Endothelial cell of hepatic sinusoid (primary cell): ENCODE results near the gene TSSC4.

ENCODE experiments used
- in situ Hi-C: cut with HindIII; loops from 2 replicates; pipeline ENCODE4 v1.10.0; 2017; ENCODE audit warnings: low sequenced_read_pairs

Gene TSSC4

DNA sequence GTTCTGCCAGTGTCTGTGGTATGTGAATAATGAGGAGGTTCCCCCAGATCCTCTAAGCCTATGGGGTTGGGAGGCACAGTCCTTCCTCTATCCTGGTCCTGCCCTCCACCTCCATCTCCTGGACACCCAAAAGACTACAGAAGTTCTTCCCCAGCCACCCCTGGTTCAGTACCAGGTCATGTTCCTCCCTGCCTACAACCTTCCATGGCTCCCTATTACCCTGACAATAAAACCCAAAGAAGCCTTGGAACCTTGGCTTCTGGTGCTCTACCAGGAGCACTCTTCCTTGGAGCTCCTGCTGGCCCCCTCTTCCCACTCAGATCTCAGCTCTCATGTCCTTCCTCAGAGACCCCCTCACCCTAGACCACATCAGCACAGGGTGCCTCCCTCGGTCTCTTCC is 30.8 kb downstream of the TSSC4 start:
- in situ Hi-C loops: loop anchor here (10.0 kb wide), 2 partner anchors 73 to 247 kb away; no protein-coding TSS in a partner anchor

DNA sequence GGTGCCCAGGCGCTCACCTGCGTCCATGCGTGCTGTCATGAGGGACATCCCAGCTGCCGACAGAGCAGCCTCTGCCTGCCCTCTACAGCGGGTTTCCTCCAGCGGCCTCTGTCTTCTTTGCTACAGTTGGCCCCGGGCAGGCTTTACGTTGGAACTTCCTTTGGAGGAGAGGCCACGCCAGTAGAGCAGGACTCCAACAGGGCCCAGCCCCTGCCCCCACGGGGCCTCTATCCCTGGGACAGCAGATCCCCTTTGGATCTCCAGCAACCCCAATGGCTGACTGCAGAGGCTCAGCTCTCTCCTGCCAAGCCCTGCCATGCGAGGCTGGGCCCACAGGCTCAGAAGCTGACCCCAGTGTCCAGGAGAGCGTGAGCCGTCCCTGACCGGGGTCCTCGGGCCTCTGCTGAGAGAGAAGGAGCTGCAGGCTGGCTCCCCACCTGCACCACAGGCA is 31.6 kb downstream of the TSSC4 start:
- in situ Hi-C loops: loop anchor here (10.0 kb wide), 2 partner anchors 73 to 247 kb away; no protein-coding TSS in a partner anchor

DNA sequence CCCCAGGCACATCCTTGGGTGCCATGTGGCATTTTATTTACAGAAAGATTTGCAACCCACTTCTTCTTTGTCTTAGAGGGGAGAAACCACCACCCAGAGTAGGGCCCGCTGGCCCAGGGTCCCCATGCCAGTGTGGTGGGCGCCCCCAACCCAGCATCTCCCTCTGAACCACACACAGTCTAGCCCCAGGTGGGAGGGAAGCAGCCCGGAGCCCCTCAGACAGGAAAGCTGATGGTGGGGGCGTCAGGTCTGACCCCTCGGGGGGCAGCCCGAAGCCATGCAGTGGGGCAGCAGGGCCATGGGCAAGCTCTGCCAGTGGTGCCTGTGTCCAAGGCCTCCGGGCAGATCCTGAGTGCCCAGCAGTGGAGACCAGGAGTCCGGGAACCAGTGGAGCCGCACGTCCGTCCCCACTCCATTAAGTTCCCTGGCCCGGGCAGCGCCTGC is 32.1 kb downstream of the TSSC4 start:
- in situ Hi-C loops: loop anchor here (10.0 kb wide), 2 partner anchors 72 to 248 kb away; no protein-coding TSS in a partner anchor

- in situ Hi-C loops: loop anchor here (10.0 kb wide), 2 partner anchors 71 to 249 kb away; no protein-coding TSS in a partner anchor
Measured at GRCh38 chr11:2433106-2433925, 32.8 kb downstream of the TSSC4 start.

DNA sequence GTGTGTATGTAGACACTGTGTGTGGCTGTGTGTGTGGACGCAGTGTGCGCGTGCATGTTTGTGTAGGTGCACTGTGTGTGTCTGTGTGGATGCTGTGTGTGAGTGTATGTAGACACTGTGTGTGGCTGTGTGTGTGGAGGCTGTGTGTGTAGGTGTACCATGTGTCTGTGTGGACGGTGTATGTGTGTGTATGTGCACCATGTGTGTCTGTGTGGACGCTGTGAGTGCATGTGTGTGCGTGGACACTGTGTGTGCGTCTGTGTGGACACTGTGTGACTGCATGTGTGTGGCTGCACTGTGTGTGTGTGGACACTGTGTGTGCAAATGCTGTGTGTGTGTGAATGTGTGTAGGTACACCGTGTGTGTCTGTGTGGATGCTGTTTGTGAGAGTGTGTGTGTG is 33.5 kb downstream of the TSSC4 start:
- in situ Hi-C loops: loop anchor here (10.0 kb wide), 2 partner anchors 71 to 249 kb away; no protein-coding TSS in a partner anchor

DNA sequence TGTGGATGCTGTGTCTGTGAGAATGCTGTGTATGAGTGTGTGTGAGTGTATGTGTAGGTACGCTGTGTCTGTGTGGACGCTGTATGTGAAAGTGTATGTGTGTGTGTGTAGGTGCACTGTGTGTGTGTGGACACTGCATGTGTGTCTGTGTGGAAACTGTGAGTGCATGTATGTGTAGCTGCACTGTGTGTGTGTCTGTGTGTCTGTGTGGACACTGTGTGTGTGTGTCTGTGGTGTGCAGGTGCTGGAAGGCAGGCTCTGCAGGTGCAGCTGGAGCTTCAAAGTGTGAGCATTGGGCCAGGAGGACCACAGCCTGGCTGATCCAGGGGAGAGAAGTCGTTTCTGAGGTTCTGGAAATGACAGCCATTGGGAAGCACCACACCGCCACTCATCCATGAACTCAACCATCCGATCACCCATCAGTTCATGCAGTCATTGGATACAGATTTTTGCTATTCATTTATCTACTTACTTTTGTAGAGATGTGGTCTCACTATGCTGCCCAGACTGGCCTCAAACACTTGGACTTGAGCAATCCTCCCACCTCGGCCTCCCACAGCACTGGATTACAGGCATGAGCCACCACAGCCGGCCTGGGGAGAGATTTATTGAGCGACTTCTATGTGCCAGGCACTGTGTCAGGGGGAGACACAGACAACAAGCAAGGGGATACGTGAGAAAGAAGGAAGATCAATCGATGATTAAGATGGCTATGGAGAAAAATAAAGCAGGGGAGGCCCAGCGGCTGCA is 34.1 kb downstream of the TSSC4 start:
- in situ Hi-C loops: loop anchor here (5.0 to 10.0 kb wide), 3 partner anchors 70 to 250 kb away; no protein-coding TSS in a partner anchor

DNA sequence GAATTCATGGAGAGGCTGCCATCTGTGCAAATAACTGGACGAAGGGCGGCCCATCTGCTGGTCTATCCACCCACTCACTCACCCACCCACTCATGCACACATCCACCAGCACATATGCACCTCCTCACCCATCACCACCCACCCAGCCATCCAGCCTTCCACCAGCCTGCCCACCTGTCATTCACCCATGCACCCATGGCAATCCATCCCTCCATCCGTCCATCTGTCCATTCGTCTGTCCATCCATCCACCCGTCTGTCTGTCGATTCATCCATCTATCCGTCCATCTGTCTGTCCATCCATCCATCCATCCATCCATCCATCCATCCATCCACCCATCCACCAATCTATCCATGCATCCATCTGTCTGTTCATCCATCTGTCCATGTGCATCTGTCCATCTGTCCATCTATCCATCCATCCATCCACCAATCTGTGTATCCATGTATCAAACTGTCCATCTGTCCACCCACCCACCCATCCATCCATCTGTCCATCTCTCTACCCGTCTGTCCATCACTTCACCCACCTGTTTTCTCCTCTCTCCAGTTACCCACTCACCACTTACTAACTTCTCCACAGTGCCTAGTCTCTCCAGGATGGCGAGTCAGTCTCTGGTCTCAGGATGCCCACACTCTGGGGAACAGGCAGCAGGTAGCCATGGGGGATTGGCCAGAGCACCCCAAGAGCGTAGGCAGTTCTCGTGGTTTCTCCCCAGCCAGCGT is 34.9 kb downstream of the TSSC4 start:
- in situ Hi-C loops: loop anchor here (5.0 to 10.0 kb wide), 3 partner anchors 69 to 251 kb away; no protein-coding TSS in a partner anchor

DNA sequence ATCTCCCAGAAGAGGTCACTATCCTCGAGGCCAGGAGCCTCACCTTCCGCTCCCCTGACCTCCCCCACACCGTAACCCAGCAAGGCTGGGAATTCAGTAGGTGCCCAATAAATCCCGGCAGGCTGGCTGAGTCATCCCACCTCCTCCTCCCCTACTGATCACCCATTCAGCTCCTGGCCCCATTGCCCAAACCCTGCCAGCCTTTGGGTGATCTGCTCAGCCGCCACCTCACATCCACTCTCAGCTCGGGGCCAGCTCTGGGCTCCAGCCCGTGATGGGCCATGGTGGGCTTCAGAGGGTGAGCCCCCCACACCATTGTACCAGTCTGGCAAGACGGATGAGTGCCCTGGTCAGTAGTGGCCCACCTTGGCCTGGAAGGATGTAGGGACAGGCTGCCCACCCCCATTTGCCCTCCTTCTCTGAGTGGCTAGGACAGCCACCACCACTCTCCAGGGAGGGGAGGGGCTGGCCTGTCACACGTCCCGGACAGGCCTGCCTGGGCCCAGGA is 35.5 kb downstream of the TSSC4 start:
- in situ Hi-C loops: loop anchor here (5.0 to 10.0 kb wide), 3 partner anchors 69 to 251 kb away; no protein-coding TSS in a partner anchor

- in situ Hi-C loops: loop anchor here (5.0 to 10.0 kb wide), 3 partner anchors 68 to 252 kb away; no protein-coding TSS in a partner anchor
Measured at GRCh38 chr11:2436521-2437031, 36.0 kb downstream of the TSSC4 start.

DNA sequence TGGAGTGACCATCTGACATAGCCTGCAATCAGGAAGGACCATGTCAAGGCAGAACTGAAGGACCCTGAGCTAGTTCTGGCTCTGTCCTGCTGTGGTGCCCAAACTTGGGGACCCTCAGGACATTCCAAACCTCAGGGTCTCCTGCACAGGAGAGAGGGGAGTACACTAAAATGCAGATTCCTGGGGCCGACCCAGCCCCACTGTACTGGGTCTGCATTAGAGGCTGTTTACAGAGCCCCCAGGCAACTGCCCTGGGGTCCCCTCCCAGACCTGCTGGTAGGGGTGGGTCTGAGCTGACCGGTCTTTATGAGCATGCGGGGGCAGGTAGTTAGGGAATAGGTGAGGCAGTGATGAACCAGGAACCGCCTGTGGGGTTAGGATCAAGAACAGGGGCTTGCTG is 37.0 kb downstream of the TSSC4 start:
- in situ Hi-C loops: loop anchor here (5.0 to 10.0 kb wide), 3 partner anchors 67 to 253 kb away; no protein-coding TSS in a partner anchor

DNA sequence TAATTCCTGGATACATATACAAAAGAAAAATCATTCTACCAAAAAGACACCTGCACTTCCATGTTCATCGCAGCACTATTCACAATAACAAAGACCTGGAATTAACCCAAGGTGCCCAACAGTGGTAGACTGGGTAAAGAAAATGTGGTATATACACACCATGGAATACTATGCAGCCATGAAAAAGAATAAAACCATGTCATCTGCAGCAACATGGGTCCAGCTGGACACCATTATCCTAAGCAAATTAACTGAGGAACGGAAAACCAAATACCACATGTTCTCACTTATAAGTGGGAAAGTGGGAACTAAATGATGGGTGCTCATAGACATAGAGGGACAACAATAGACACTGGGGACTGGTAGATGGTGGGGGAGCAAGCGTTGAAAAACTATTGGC is 39.3 kb downstream of the TSSC4 start:
- in situ Hi-C loops: loop anchor here (5.0 to 10.0 kb wide), 3 partner anchors 65 to 255 kb away; no protein-coding TSS in a partner anchor

GRCh38 chr11:2440646-2441045 is 40.1 kb downstream of the TSSC4 start:
- in situ Hi-C loops: no loop called here

DNA sequence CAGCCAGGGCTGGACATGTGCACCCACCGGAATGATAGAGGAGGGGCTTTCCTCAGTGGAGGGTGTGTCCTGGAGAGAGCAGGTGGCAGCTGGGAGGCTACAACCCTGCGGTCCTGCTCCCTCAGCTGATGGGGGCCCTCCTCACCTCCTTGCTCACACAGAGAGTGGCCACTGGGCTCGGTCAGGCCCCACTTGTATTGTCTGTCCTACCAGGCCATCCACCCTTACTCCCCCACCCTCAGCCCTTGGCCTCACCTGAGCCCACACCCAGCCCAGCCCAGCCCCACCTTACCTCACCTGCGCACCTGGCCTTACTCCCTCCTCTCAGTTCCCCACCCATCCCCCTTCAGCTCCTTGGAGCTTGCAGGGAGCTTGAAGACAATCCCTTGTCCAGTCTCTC is 40.6 kb downstream of the TSSC4 start:
- in situ Hi-C loops: no loop called here

- in situ Hi-C loops: no loop called here
Measured at GRCh38 chr11:2442589-2442988, 42.0 kb downstream of the TSSC4 start.

DNA sequence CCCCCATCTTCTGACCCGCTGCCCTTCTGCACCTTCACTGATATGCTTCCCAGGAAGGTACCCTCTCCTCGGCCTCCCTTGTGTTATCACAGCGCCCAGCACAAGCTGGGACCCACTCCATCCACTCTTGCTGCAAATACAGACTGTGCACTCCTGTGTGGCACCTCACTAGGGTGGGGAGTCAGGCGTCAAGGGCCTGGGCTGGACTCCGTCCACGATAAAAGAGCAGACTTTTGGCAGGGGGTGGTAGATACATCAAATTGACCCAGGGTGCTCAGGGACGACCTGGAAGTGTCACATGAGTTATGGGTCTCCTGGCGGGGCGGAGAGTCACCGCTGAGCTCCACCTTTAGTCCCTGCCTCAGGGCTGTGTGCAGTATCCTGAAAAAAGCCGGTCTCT is 42.9 kb downstream of the TSSC4 start:
- in situ Hi-C loops: no loop called here

GRCh38 chr11:2443881-2444820 is 43.6 kb downstream of the TSSC4 start, which contains the start of gene TRPM5:
Gene TRPM5, minus strand, starts transcription at chr11:2444514. Its CDS starts 21,478 bp downstream, at chr11:2423036.
- in situ Hi-C loops: no loop called here

GRCh38 chr11:2444821-2445745 is 44.5 kb downstream of the TSSC4 start, which contains the start of gene KCNQ1:
Gene KCNQ1, plus strand, starts transcription at chr11:2445008. Its CDS starts 91 bp downstream, at chr11:2445099.
- in situ Hi-C loops: no loop called here
